Osteocyte (in vitro differentiated cells): ENCODE results near the gene SEMA4C. TPM values are rescaled to one million over a fixed set of nuclear protein-coding genes. Genes with fewer than 3 reads are reported as not detected.

Experiments
- DNase-seq: peaks from one replicate; pipeline ENCODE4 v3.0.0; 2021; ENCODE audit warnings: mixed read lengths; ENCODE audit not compliant: unreplicated experiment; ENCODE audit errors: extremely low spot score
- H3K27ac Mint-ChIP-seq: one replicate; pipeline ENCODE4 v1.8.0; 2021; ENCODE audit warnings: mild to moderate bottlenecking, mixed read lengths; ENCODE audit not compliant: unreplicated experiment
- H3K27me3 Mint-ChIP-seq: one replicate; pipeline ENCODE4 v1.8.0; 2021; ENCODE audit warnings: mixed read lengths; ENCODE audit not compliant: unreplicated experiment
- H3K36me3 Mint-ChIP-seq: one replicate; pipeline ENCODE4 v1.8.0; 2021; ENCODE audit warnings: mixed read lengths; ENCODE audit not compliant: unreplicated experiment
- H3K4me1 Mint-ChIP-seq: one replicate; pipeline ENCODE4 v1.8.0; 2021; ENCODE audit warnings: mixed read lengths; ENCODE audit not compliant: unreplicated experiment
- H3K4me3 Mint-ChIP-seq: one replicate; pipeline ENCODE4 v1.8.0; 2021; ENCODE audit warnings: mild to moderate bottlenecking, moderate library complexity, mixed read lengths; ENCODE audit not compliant: unreplicated experiment
- H3K9me3 Mint-ChIP-seq: one replicate; pipeline ENCODE4 v1.8.0; 2021; ENCODE audit warnings: mixed read lengths; ENCODE audit not compliant: unreplicated experiment
- total RNA-seq: library from RNA; stranded (reverse); gene quantifications from 2 replicates; pipeline ENCODE4 v1.2.1, GENCODE V29; 2021
- TF ChIP-seq, protein P1 (sequence below): fragments of 200-600 bp; sonication (generic); IDR thresholded peaks from 2 replicates; pipeline ENCODE4 v1.5.0; 2021; ENCODE audit warnings: antibody characterized with exemption, mild to moderate bottlenecking, moderate library complexity

The SEMA4C gene
- total RNA-seq, 1 donor from 2014 or later, result 33.8 TPM

DNA sequence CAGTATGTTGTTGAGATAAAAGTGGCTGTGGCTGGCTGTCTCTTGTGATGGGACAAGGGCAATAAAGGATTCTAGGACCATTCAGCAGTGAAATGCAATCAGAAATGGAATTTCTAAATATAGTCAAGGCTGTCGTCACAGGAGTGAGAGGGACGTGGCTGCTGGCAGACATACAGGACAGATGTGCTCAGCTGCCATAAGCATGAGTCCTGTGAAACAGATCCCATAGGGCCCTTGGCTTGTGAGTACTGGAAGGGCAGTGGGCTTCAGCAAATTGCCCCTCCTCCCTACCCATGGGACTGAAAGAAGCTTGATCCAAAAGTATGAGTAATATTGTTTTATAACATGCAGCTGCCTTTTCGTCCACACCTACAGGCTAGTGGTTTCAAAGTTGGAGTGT is 58.0 kb downstream of the SEMA4C start:
- no peaks in the 10 kb centered on the region for H3K36me3 Mint-ChIP-seq

DNA sequence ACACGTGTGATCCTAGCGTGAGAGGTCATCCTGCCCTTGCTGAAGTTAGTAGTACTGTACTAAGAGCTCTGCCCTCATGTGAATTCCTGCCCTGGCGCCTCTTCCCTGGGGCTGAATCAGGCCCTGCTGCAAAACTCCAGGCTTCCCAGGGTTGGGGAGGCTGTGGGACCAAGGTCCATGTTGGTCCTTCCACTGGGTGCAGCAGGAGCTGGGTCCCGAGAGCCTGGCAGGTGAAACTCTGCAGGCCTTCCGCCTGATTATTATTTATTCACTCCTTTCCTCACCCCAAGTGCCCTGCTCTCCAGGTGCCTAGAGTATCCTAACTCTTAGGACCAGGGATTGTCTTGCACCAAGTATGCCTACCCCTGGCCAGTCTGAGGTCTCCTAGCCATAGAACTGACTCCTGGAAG is 59.1 kb downstream of the SEMA4C start:
- TF ChIP-seq, protein P1, sequence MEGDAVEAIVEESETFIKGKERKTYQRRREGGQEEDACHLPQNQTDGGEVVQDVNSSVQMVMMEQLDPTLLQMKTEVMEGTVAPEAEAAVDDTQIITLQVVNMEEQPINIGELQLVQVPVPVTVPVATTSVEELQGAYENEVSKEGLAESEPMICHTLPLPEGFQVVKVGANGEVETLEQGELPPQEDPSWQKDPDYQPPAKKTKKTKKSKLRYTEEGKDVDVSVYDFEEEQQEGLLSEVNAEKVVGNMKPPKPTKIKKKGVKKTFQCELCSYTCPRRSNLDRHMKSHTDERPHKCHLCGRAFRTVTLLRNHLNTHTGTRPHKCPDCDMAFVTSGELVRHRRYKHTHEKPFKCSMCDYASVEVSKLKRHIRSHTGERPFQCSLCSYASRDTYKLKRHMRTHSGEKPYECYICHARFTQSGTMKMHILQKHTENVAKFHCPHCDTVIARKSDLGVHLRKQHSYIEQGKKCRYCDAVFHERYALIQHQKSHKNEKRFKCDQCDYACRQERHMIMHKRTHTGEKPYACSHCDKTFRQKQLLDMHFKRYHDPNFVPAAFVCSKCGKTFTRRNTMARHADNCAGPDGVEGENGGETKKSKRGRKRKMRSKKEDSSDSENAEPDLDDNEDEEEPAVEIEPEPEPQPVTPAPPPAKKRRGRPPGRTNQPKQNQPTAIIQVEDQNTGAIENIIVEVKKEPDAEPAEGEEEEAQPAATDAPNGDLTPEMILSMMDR, result no peak

More for the DNA sequence above, 58.0 kb downstream of the SEMA4C start:
- Mint-ChIP-seq H3K27me3 (no peaks in the 10 kb centered on the region), H3K9me3 (no peaks in the 10 kb centered on the region), H3K4me3 (no peak overlapping the region), H3K27ac (no peak overlapping the region), H3K4me1 (peaks cover 9% of the 10 kb centered on the region)
- no peak for DNase-seq
- TF ChIP-seq, protein P1, result no peak

DNA sequence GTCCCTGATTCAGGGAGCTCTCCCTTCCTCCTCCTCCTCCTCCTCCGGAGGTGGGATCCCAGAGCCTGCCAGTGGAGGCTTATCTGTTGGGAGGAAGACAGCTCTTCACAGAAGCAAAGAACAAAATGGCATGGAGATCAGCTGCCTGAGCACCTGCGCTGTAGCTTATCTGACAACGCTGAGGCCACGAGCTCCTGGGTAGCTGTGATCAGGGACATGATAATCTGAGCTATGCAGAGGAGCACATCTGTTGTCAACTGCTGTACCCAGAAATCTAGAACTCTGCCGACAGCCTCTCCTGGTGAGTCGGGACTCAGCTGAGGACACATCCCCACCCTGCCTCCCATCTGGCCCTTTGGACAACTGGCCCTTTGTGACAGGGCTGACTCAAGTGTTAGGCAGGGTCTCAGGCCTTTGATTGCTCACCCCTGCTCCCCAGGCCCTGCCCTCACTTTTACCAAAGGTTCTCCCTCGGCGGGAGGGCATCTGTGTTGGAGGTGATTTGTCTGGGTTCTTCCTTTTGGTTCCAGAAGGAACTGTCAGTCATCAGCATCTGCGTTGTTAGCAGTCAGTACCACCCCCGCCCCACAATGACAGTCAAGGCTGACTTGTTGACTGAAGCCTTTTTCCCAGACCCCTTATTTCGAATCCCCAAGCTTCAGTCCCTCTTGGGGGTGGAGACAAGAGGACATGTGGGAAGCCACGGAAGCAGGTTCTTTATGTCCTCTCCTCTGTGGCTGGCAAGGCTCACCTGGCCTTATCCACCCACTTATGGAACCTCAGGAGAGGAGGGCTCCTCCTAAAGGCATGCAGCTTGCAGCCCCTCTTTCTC is 59.7 kb downstream of the SEMA4C start:
- Mint-ChIP-seq H3K4me1 (peaks cover 4% of the 10 kb centered on the region), H3K9me3 (no peaks in the 10 kb centered on the region), H3K27me3 (no peaks in the 10 kb centered on the region), H3K4me3 (no peak overlapping the region), H3K27ac (no peak overlapping the region), H3K36me3 (no peaks in the 10 kb centered on the region)
- DNase-seq, result no peak
- TF ChIP-seq, protein P1, result no peak

More for the DNA sequence above, 59.1 kb downstream of the SEMA4C start:
- no peaks in the 10 kb centered on the region for H3K27me3 Mint-ChIP-seq
- no peaks in the 10 kb centered on the region for H3K36me3 Mint-ChIP-seq
- DNase-seq, result no peak
- H3K4me1 Mint-ChIP-seq, result peaks cover 9% of the 10 kb centered on the region
- no peak overlapping the region for H3K4me3 Mint-ChIP-seq
- no peak overlapping the region for H3K27ac Mint-ChIP-seq
- no peaks in the 10 kb centered on the region for H3K9me3 Mint-ChIP-seq

Other genes starting within 250 kb of the SEMA4C start
- gene KANSL3, start 231.8 kb downstream of the SEMA4C start, total RNA-seq, result 44.2 and 45.8 TPM in 2 replicates
- 0.13 TPM in 1 of 2 replicates, not detected in the other for gene FER1L5, start 227.3 kb downstream of the SEMA4C start, total RNA-seq
- 19.2 and 21.2 TPM in 2 replicates for gene LMAN2L, start 130.0 kb downstream of the SEMA4C start, total RNA-seq
- 7.6 and 8.0 TPM in 2 replicates for gene CNNM4, start 109.2 kb downstream of the SEMA4C start, total RNA-seq
- gene CNNM3, start 53.8 kb downstream of the SEMA4C start, total RNA-seq, result 20.9 and 22.4 TPM in 2 replicates
- 4.4 and 5.7 TPM in 2 replicates for gene ANKRD23, start 26.1 kb downstream of the SEMA4C start, total RNA-seq
- gene ANKRD39, start 12.1 kb downstream of the SEMA4C start, total RNA-seq, result 10.5 and 12.4 TPM in 2 replicates
- not detected in 2 replicates for gene FAM178B, start 116.5 kb upstream of the SEMA4C start, total RNA-seq
- gene FAHD2B, start 224.8 kb upstream of the SEMA4C start, total RNA-seq, result 26.1 and 27.2 TPM in 2 replicates
- gene ANKRD36, start 243.1 kb upstream of the SEMA4C start, total RNA-seq, result 32.5 and 38.1 TPM in 2 replicates